CD4-positive, alpha-beta T cell treated with Interleukin-12 subunit alpha and Interleukin-12 subunit beta, for 1 hour (primary cell): ENCODE measurements around the gene CHD3.

ENCODE experiments used
- DNase-seq: peaks from one replicate; pipeline ENCODE4 v3.0.0-alpha.2; 2020

Gene CHD3

GRCh38 chr17:7875804-7876370 lies 12.7 kb upstream of the CHD3 start:
- no peak for DNase-seq

DNA sequence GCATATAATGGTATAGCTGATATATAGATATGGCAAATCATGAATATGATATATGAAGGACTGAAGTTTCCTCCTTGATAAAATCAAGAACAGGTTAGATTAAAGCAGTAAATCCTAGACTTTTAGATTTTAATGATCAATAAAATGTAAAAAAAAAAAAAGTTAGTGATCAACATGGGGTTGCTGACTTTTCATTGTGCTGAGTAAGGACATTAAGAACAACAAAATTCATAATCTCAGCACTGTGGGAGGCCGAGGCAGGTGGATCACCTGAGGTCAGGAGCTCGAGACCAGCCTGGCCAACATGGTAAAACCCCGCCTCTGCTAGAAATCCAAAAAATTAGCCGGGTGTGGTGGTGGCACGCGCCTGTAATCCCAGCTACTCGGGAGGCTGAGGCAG lies 10.4 kb upstream of the CHD3 start:
- no peak for DNase-seq

DNA sequence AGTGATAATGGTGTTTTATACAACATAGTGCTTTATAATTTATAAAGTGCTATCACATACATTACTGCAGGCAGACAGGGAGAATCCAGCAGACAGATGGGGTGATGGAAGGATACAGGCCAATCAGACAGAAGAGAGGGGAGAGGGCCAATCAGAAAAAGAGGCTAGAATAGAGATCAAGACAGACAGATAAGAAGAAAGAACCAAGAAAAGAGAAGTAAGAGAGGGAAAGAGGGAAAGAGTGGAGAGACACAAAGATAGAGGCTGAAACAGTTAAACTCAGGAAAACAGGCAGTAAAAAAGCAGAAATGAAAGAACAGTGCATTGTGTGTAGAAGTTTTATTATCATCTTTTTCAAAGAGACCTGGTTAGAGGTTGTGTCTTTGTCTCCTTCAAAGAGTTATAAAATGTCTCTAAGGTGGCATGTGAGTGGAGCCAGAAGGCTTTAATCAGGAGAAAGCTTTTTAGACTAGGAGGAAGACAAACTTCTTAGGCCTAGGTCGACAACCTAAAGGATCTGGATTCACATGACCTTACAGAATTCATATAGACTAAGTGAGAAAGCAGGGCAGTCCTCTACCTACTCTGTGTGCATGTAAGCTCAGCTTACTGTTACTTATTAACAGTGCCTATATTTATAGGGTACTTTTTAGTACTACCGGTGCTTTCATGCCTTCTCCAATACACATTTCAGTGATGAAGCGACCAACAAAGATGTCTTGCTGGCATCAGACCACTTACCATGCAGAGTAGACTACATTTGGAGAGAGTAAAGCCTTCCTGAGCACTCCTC lies 8.3 kb upstream of the CHD3 start:
- no peak for DNase-seq

GRCh38 chr17:7881276-7882054 lies 7.1 kb upstream of the CHD3 start:
- no peak for DNase-seq

- DNase-seq = no peak
These were observed 6.5 kb upstream of the CHD3 start for GRCh38 chr17:7882068-7882467.

GRCh38 chr17:7882629-7883028 lies 6.0 kb upstream of the CHD3 start:
- no peak for DNase-seq

GRCh38 chr17:7883781-7884386 lies 4.7 kb upstream of the CHD3 start:
- peak; percentile 74 for DNase-seq

DNA sequence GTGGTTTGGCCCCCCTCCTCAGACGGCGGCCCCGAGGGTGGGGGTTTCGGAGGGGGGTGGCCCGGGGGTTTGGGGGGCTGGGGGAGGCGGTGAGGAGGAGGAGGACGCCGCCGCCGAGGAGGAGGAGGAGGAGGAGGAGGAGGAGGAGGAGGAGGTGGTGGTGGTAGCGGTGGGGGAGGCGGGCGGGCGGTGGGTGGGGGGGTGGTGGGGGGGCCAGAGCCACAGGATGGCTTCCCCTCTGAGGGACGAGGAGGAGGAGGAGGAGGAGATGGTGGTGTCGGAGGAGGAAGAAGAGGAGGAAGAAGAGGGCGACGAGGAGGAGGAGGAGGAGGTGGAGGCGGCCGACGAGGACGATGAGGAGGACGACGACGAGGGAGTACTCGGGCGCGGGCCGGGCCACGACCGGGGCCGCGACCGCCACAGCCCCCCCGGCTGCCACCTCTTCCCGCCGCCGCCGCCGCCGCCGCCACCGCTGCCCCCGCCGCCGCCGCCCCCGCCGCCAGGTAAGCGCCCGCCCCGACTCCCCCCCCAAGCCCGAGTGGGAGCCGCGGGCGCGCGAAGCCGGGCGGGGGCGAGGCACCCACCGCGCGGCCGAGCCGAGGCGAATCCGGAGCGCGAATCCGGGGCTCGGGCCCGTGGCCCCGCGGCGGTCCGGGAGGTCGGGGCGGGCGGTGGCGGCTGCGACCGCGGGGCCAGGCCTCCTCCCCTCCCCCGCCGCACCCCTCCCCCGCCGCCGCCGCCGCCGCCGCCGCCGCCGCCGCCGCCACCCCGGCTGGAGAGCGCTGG lies 3.8 kb upstream of the CHD3 start:
- DNase-seq = peak; percentile 56

DNA sequence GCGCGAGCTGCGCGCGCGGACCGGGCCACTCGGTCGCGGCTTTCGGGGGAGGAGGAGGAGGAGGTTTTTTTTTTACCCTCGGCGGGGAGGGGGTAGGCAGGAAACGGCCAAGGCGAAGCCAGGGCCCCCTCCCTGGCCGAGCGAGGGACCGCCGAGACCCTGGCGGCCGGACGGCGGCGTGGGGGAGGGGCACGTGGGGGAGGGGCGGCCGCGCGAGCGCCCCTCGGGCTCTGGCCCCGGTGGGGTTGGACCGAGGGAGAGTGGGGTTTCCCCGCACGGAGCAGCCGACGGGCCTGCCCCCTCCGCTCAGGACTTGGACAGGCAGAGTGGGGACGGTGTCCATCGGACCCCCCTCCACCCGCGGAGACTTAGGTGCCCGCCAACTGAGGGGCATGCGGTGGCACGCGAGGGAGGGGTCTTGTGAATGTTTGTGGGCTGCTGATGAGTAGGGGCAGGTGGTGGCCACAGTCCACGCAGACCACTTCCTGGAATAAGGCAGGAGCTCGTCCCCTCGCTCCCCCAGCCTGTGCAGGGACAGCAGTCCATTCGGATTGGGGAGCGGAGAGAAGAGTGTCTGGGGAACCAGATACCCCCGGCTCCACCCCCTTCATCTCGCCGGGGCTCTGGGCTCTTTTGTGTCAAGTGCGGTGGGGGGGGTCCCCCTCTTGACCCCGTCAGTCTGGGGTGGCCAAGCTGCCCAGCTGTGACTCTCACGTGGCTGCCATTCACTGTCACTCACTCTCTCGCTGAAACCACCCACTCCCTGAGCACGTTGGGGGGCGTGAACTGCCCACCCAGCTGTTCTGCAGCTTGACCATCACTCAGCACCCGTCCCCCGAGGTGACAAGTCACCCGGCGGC lies 3.0 kb upstream of the CHD3 start:
- DNase-seq = peak; percentile 62

DNA sequence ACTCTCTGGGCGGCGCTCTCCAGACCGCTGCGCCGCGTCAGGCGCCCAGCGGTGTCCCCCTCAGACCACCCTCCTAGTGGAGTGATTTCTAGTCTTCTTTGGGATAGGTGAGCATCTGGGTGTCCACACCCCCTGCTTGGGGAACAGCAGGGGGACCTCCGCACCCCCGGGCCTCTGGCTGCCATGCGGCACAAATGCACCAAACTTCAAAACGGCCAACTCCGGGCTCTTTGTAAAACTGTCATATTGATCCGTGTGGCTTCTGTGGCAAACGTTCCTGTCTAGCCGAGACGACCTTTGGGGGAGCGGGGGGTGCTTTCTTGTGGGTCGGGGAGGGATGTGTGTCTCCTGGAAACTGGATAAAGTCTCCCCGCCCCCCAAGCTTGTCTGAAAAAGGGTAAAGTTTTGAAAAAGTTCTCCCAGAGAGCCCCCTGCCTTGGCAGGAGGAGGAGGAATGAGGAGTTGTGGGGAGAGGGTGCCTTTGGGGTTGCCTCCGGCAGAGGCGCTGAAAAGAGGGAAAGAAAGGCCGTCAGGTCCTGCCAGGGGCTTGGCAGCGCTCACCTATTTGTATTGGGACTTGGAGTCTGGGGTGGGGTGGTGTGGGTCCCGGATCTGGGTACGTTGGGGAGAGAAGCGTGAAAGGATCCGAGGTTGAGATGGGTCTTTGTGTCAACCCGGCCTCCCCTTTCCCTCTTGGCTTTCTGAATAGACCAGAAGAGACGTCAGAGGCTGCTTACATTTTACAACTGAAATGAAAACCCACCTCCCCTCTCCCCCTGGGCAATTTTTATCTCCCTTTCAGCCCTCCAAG lies 2.2 kb upstream of the CHD3 start:
- peak; percentile 78 for DNase-seq

DNA sequence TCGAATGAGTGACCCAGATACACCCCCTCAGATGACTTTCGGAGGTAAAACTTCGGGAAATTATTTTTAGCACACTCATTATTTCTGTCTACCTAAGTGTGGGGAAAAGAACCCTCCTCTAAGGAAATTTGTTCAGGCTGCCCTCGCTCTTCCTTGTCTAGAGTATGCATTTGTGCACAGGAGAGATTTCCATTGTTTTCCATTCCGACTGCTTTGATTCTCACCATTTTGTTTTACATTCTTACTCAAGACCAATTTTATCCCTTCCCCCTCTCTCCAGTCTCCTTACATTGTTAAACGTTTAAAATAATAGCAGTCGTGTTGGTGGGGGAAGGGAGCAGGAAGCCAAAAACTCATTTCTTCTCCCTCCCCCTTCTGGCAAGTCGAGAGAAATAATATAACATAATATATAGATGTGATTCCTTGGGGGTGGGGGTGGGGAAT lies 1.5 kb upstream of the CHD3 start:
- no peak for DNase-seq

DNA sequence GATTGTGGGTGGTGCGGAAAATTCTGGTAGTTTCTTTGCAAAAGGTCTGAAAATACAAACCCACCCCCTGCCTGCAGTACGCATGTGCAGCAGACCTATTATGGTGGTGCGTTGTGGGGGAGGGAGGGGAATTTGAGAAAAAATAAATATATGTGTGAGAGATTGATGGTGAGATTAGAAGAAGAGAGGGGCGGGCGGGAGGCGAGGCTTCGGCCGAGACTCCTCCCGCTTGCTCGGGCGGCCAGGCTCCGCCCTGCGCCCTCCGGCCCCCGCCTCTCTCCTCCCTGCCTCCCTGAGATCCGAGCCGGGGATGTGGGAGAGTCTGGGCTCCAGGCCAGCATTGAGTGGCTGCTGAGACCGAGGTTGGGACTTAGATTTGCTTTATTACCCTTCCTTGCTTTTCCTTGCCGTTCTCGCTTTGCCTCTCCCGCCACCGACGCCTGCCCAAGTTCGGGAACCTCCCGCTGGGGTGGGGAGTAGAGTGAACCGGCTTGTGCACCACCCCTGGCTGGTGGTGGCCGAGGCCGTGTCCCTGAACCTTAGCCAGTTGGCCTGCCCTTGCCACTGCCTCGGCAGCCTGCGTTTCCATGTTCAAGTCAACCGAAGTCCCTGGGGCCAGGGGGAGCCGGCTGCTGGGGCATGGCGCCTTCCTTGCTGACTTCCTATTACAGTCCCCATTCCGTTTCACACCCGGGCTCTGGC lies 956 bp upstream of the CHD3 start:
- DNase-seq = peak; percentile 96

DNA sequence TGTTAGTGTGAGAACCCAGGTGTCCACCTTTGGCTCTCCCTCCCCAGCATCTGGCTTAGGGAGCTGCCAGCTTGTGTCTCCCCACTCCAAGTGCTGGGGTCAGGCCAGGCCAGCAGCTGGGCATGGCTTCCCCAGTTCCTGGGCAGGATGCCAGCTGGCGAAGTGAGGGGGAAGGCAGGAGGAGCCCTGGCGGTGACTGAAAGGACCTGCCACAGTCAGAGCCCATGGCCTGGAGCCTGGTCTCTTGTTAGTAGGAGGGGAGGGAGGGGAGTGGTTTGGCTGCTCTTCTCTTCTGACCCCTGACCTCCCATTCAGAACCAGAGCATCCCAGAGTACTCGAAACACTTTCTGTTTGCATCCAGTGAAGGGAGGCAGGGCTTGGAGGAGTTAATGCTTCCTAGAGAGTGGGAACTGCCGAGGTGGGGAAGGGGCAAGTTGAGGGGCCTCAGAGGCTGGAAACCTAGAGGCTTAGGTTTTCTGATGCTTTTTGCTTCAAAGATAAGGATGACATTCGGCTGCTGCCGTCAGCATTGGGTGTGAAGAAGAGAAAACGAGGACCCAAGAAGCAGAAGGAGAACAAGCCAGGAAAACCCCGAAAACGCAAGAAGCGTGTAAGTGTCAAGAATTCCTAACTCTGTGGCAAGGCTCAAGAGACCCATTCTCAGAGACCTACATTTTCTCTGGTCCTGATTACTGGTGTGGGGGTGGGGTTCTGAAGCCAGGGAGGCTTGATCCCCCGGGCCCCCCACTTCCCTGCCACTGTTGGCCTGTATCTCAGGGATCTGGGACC lies 772 bp downstream of the CHD3 start:
- DNase-seq = peak; percentile 51

DNA sequence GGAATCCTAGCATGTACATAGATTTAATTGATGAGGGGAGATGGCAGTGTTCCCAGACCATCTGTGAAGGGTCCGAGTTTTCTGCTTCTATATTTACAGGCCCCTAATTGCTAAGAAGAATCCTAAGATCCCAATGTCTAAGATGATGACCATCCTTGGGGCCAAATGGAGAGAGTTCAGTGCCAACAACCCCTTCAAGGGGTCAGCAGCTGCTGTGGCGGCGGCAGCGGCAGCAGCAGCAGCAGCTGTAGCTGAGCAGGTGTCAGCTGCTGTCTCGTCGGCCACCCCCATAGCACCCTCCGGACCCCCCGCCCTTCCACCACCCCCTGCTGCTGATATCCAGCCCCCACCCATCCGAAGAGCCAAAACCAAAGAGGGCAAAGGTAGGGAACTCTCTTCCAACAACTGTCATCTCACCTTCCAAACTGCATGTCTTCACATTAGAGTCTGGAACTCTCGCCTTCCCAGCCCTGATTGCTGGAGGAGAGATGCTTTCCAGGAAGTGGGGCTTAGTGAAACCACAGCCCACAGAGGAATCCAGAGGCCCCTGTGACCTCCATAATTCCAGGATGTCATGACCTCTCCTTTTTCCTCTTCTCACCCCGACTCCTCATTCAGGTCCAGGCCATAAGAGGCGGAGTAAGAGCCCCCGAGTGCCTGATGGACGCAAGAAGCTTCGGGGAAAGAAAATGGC lies 4.7 kb downstream of the CHD3 start:
- no peak for DNase-seq

DNA sequence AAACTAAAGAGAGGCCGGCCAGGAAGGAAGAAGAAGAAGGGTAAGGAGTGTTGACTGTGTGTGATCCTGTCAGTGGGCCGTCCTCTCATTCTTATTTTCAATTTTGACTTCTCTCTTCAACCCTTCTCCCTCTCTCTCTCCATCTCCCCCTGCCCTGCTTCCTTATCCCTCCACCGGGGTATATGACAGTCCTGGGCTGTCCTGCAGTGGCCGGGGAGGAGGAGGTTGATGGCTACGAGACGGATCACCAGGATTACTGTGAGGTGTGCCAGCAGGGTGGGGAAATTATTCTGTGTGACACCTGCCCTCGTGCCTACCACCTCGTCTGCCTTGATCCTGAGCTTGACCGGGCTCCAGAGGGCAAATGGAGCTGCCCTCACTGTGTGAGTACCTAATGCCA lies 5.6 kb downstream of the CHD3 start:
- DNase-seq = no peak

DNA sequence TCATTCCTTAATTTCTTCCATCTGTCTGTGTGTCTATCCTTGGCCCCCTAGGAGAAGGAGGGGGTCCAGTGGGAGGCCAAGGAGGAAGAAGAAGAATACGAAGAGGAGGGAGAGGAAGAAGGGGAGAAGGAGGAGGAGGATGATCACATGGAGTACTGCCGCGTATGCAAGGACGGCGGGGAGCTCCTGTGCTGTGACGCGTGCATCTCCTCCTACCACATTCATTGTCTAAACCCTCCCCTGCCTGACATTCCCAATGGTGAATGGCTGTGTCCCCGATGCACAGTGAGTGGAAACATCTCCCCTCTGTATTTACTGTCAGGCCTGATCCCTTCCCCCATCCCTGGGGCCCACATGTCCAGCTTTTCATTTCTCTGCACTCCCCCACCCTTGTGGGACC lies 6.3 kb downstream of the CHD3 start:
- no peak for DNase-seq

DNA sequence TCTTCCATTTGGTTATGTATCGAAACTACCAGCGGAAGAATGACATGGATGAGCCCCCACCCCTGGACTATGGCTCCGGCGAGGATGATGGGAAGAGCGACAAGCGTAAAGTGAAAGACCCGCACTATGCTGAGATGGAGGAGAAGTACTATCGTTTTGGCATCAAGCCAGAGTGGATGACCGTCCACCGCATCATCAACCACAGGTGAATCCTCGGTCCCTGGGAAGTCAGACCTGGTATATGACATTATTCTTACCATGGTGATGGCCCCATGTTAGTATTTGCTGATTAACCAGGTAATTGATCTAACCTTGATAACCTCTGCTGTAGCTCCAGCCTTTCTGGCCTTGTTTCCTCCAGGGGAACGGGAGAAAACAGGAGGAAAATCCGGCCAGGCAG lies 8.5 kb downstream of the CHD3 start:
- DNase-seq = no peak

DNA sequence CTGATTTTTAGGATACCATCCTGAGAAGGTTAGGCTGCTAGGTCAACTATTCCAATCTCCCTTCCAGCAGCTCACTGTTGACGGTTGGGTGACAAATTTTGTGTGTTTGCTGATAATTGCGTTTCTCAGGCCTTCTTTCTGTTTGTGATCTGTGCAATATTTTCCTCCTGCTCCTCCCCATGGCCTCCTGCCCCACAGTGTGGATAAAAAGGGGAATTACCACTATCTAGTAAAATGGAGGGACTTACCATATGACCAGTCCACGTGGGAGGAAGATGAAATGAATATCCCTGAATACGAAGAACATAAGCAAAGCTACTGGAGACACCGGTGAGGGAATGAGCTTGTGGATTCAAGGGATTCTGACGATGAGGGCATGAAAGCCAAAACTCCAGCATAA lies 9.2 kb downstream of the CHD3 start:
- peak; percentile 45 for DNase-seq
